GM19372 (cell line): ENCODE measurements around the gene TNRC6C.
"Not testable (repeated sequence)": the region's sequence is repeated elsewhere in the genome, so short reads cannot be mapped to it uniquely, and the experiment has no call there.

Source experiments
- ATAC-seq: cut with Tn5 transposase; IDR thresholded peaks from one replicate; pipeline ENCODE4 v1.9.1; 2021; ENCODE audit warnings: mild to moderate bottlenecking, low read depth, moderate library complexity; ENCODE audit not compliant: unreplicated experiment

Gene TNRC6C

GRCh38 chr17:77930780-77931768, 27.4 kb upstream of the TNRC6C start:
- no peak for ATAC-seq

- ATAC-seq, result no peak
Measured at GRCh38 chr17:77933777-77934398, 24.6 kb upstream of the TNRC6C start.

- no peak for ATAC-seq
Measured at GRCh38 chr17:77935121-77935571, 23.4 kb upstream of the TNRC6C start.

GRCh38 chr17:77935744-77936143, 22.8 kb upstream of the TNRC6C start:
- not testable (repeated sequence) for ATAC-seq

- no peak for ATAC-seq
Measured at GRCh38 chr17:77936881-77937280, 21.6 kb upstream of the TNRC6C start.

GRCh38 chr17:77941004-77941403, 17.5 kb upstream of the TNRC6C start:
- ATAC-seq, result no peak

GRCh38 chr17:77942112-77942988, 16.2 kb upstream of the TNRC6C start:
- no peak for ATAC-seq

GRCh38 chr17:77943971-77944370, 14.5 kb upstream of the TNRC6C start:
- ATAC-seq, result no peak

GRCh38 chr17:77944390-77945222, 13.9 kb upstream of the TNRC6C start:
- ATAC-seq, result no peak

GRCh38 chr17:77946900-77947645, 11.4 kb upstream of the TNRC6C start:
- no peak for ATAC-seq

- ATAC-seq, result no peak
Measured at GRCh38 chr17:77948690-77949114, 9.8 kb upstream of the TNRC6C start.

- ATAC-seq, result no peak
Measured at GRCh38 chr17:77951123-77951522, 7.4 kb upstream of the TNRC6C start.

GRCh38 chr17:77952368-77952767, 6.1 kb upstream of the TNRC6C start:
- no peak for ATAC-seq

- no peak for ATAC-seq
Measured at GRCh38 chr17:77957235-77957856, 1.2 kb upstream of the TNRC6C start.

- ATAC-seq, result no peak
Measured at GRCh38 chr17:77958716-77959125, 218 bp downstream of the TNRC6C start.

- ATAC-seq, result no peak
Measured at GRCh38 chr17:77959126-77959925, 823 bp downstream of the TNRC6C start.

GRCh38 chr17:77959926-77960521, 1.5 kb downstream of the TNRC6C start:
- no peak for ATAC-seq
